Right forelimb (tissue), 1 donor: ENCODE measurements around the gene BMPER.

Experiments
- DNase-seq: peaks from one replicate; pipeline ENCODE4 v3.0.0-alpha.2; 2018

BMPER gene

DNA sequence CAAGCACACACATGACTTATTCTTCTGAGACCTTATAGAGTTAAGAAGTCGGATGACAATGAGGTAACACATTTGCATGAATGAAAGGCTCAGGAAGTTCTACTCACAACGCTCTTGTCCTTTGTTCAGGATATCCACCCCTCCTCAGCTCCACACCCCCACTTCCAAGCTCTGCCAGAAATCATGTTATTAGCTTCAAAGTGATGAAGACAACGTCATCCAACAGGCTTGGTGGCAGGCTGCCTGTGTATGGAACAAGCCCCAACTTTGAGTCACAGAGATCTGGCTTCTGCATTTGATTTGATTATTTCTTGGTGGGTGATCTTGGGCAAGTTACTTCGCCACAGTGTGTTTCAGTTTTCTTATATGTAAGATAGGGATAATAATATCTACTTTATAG lies 12.4 kb upstream of the BMPER start:
- DNase-seq = no peak

DNA sequence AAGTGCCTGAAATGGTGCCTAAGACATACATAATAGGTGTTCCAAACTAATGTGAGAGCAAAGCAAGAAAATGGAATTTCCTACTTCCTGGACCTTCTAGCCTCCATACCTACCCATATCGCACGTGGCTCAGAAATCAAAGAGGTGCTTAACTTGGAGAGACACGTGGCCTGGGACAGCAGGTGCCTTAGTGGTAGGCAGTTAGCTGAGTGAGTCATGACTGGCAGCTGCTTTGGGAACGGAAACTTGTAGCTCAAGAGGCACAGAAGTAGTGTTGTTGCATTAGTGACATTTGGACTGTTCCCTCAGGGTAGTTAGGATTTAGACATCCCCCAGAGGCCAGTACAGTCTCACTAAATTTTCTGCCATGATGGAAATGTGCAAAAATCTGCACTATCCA lies 12.0 kb upstream of the BMPER start:
- no peak for DNase-seq

DNA sequence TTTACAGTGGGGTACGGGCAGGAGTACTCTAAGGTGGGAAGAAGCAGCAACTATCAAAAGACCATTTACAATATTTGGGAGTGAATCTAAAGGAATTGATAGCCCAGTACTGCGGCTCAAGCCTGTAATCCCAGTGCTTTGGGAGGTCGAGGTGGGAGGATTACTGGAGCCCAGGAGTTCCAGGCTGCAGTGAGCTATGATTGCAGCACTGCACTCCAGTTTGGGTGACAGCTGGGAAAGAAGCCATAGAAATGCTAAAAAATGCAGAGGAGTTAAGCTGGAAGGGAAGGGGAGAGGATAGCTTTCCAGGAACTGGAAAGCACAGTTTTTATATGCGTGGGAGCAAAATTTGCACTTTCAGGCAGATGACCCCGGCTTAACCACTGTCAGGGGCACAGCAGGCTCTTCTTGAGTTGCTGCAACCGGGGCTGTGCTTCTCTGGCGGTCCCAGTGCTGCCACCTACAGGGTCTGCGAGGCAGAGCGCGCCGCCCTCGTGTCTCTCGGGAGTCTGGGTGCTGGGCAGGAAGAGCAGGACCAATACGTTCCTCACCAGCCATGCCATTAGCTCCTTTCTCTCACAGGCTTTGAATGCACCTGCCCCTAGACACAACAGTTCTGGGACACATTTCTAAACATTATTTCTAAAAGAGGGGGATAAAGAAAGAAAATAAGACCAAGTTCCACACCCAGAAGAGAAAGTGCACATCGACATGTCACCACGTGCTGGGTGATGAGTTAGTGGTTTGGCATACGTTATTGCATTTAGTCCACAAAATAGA lies 10.1 kb upstream of the BMPER start:
- DNase-seq = peak; percentile 87

DNA sequence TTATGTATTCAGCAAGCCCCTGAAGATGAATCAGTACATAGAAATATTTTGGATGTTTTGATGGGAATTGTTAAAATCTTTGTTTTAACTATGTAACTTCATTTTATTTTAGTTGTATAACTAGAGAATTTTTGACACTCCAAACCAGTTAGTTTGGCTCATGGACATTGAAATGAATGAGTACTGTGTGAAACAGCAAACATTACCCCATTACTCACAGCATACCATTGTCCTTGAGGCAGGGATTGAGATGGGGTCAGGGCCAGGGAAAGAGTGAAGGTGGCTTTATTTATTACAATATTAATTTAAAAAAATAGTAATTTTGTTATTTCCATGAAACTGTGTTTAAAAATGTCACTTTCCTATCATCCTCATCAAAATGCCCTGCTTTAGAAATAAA lies 4.8 kb upstream of the BMPER start:
- no peak for DNase-seq

DNA sequence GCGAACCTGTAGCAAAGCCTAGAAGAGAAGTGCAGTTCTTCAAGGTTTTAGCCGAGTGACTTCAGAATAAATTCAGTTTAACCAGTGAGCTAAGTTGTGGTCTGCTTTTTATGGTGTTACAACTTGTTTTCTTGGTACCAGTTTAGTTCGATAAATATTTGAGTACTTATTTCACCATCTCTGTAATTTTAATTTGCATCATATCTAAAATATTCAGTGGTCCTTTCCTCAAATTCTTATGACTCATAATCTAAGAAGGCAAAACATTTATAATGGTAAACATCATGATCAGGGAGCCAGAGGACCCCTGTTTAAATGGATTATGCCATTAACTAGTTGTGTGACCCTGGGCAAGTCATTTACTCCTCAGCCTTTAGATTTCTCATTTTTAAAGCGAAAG lies 4.1 kb upstream of the BMPER start:
- DNase-seq = no peak

DNA sequence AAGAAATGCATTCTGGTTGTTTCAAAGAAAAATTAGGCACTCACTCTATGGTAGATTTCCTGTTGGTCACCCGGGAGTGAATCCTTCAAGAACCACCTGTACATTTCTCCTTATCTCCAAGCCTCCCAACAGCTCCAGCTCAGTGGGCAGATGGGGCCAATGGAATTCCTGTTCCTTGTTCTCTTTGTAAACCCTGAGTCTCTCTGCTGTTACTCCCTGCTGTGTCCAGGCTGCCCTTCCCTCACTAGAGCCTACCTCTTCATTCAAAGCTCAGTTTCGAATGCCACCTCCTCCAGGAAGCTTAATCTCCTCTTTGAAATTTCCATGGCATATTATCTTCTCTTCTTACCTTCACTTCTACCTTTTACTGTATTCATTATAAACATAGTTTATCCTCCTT lies 3.5 kb upstream of the BMPER start:
- no peak for DNase-seq

DNA sequence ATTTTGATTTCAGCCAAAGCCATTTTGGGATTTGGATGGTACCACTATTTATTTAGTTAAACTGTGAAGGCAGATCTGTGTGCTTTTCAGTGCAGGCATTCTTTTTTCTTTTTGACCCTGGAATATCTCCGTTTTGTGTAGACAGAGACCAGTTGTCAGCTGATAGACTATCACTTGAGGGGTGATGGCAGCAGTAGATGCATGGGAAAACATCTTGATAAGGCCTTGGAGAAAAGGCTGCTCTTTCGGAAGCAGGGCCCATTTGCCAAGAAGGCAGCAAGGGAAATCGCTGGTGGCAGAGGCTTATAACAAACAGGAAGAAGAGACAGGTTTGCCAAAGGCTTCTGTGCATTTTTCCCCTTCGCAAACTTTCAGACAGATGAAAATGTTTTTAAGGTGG lies 2.6 kb upstream of the BMPER start:
- no peak for DNase-seq

DNA sequence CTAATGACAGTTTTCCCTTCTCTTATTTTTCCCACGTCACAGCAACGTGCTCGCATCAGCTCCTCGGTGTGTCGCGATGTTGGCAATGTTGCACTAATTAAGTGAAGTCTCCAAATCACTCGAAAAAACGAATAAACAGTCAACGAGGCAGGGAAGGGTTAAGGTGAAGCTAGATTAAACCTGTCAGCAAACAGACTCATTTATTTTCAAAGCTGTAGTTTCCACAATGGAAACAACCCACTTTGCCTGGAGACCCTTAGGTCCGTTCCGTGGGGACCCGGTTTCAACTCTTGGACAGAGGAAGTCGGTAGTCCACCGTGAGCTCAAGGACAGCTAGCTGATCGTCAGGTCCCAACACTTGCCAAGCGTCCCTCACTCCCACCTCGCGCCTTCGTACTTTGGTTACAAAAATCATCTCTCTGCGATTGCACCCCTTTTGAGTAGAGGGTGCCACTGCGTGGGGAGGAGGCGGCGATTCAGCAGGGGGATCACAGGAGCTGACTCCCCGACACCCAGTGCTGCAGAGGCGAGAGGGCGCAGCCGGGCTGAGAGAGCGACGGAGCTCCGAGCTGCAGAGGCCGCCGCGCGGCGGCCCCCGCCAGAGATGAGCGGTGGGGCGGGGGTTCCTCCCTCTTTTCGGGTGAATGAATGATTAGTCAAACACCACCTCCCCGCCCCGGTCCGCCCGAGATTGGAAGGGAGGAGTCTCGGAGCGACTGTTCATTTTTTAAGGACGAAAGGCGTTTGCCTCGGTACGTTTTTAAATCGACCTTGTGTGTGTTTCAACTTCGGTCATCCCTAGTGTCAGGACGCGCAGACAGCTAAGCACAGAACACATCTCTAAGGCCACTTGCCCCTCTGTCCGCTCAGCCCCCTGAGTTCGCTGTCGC lies 1.3 kb upstream of the BMPER start:
- no peak for DNase-seq

DNA sequence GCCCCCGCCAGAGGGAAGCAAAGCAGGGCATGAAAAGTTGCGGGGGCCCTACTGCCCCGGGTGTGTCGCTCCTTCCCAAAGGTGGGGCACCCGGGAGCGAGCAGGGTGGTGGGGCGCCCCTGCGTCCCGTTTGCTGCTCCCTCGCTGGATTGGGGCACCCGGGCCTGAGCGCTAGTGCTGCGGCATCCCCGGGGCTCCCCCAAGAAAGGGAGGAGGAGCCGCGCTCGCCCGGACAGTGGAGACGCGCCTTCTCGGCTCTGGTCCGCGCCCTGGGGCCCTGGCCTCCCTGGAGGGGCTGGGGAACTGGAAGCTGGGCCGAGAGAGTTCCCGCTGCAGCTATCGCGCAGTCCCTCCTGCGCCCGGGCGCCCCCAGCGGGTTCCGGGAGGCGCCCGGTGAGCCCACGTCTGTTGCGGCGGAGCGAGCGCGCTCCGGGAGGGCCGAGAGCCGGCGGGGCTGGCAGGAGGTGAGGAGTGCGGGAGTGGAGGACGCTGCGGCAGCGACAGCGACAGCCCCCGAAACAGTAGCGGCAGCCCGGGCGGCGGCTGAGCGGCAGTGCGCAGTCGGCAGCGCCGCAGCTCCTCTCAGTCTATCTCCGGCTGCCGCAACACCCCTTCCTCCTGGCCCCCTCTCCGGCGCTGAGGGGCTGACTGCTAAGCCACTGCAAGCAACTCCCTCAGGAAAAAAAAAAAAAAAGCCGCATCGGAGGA lies 504 bp upstream of the BMPER start:
- peak; percentile 81 for DNase-seq

DNA sequence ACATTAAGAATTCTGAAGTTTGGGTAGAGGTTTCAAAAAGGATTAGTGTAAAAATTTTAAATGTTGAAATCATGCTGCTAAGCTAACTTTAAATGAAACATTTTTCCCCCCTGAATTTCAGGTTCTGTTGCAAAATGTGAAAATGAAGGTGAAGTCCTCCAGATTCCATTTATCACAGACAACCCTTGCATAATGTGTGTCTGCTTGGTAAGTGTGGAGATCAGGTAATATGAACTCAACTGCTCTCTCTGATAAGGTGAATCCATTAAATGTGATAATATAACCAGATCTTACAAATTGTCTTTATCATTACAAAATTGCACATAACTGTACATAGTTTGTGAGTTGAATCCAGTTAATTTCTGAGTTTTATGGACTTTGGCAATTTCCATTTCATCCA lies 1.4 kb downstream of the BMPER start:
- DNase-seq = no peak

DNA sequence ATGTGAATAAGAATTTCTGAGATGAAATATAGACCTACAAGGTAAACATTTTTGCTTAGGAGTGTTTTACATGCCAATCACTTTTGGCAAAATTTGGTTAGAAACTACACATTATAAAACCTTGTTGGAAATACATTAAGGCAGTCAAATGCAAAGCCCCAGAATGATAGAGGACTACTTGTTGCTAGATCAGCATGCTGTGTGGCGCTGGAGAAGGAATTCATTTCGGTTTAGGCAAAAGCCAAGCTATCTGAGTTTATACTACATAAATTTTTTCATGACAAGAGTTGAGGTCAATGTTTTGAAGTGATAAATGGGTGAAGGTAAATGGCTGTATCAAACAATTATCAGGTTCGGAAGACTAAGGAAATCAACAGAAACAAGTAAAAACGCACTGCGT lies 2.3 kb downstream of the BMPER start:
- DNase-seq = no peak

DNA sequence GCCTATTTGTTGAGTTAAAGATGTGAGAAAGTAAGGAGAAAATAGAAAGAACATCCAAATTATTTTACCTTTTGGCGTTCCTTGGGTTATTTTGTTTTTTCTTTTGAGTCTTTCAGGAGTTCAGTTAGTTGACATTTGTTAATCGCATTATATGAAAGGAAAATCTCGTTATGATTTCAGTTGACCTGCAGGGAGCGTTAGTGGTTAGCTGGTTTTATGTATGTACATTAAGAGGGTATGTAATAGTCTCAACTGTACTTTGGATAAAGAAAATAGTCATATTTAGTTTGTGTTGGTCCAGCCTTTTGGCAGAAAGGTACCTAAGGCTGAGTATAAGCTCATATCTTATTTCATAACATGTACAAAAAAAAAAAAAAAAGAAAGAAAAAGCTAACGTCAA lies 4.0 kb downstream of the BMPER start:
- no peak for DNase-seq

DNA sequence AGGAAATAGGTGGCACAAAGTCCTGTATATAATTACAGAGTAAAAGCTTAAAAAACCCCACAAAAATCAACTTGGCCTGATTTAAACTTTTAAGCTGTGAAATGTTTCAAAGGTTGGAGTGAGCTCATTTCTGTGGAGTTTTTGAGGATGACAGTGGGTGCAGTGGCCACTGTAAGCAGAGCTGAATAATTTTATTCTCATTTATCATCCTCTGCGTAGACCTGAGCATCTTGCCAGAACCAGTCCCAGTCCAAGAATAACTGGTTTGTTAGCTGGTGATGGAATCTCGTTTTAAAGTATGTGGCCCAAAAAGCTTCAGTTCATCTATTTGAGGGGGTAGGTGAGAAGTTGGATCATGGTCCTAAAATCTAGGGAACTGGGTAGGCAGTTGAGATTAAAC lies 4.4 kb downstream of the BMPER start:
- no peak for DNase-seq

DNA sequence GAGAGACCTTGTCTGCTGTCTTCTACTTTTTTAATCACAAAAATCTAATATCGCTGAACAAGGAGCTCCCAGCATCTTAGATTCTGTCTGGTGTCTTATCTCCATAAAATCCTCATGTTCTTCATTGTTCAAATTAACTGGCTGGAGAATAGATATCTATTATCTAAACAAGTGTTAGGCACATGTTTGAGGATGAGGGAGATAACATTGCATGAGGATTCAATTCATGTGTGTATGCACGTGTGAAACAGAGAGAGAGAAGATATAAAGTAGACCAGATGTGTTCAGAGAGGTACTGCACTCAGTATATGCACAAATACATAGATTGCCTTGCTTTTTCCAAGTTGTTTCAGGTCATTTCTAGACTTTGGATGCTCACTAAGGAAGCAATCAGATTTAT lies 5.4 kb downstream of the BMPER start:
- no peak for DNase-seq

DNA sequence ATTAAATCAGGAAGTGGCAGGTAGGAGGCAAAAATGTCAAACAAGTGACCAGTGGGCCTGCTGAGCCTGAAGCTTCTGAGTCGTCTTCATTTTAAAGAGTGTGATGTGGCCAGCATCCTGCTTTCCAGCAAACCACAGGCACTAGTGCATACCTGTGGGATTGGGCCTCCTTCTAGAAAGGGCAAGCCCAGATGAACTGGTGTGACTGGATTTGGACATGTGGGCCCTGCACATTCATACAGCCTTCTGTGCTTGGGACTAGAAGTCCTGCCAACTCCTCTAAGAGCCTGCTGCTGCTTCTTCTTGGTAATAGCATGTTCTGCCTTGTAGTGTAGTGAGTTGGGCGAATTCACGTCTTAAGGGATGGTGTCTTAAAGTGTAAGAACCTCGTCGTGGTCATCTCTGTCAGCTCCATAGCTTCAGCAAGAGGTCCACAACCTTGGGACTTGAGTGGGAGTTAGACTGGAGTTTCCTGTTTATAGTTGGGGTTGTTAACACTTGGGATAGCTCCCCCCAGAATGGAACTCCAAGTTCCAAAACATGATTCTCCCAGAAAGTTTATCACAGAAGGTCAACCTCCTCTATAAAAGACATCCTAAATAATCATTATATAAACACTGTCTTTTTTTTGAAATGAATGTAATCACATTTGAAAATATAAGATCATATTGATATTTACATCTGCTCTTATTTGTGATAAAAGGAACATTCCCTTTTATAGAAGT lies 11.2 kb downstream of the BMPER start:
- no peak for DNase-seq

DNA sequence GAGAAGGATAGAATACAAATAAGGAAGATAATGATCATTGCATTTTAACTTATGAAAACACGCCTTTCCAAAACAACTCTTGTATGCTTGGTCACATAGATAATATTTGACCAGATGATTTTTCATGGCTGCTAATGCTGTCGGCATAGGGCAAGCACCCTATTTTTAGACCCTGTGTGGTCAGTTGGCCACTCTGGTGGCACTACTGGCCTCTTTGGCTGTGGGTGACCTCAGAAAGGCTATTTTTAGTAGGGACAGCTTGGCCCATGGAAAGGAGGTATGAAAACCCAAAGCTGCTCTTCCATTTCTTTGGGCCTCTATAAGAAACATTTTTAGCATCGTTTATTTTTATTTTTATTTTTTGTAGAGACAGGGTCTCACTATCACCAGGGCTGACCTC lies 12.3 kb downstream of the BMPER start:
- DNase-seq = no peak

DNA sequence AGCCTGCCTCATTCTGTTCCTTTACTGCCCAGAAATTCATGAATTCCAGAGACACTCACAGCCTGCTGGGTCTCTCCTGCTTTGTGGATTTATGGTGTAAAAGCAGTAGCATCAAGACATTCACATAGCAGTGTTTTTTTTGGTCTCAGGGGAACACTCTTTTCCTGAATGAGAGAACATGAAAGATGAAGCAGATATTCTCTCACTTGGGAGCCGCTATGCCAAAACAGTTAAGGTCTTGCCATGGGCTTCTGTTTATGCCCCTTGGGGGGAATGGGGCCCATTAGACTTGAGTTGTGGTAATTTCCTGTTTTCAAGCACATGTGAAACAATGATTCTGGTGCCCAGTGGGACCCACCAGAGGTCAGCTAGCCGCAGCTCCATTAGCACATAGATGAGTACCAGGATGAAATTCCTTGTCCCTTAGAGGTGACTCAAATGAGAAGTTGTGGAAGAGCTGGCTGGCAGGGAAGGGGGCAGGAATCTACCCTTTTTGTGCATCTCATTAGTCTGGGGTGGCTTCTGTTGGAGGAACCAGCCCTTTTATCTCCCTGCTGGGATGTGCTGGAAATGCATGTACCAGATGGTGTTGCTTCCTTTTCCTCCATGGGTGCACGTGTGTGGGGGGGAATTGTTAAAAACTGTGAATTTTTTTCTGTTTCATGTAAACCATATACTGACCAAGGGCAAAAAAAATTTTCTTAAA lies 13.3 kb downstream of the BMPER start:
- no peak for DNase-seq

DNA sequence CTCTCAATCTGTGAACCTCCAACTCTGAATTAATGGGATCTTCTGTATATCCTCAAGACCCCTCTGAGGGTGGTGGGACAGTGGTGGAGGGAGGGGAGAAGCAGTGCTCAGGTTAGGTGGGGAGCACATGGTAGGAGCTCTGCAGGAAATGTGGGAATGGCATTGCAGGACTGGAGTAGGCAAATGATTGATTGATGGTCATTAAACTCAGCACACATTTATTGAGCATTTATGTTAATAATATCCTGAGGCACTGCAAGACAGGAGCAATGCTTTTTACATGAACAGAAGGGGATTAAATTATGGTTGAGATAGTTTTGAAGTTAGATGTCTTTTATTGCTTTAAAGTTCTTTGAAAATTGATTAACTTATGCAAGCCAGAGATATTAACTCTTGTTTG lies 14.1 kb downstream of the BMPER start:
- no peak for DNase-seq

DNA sequence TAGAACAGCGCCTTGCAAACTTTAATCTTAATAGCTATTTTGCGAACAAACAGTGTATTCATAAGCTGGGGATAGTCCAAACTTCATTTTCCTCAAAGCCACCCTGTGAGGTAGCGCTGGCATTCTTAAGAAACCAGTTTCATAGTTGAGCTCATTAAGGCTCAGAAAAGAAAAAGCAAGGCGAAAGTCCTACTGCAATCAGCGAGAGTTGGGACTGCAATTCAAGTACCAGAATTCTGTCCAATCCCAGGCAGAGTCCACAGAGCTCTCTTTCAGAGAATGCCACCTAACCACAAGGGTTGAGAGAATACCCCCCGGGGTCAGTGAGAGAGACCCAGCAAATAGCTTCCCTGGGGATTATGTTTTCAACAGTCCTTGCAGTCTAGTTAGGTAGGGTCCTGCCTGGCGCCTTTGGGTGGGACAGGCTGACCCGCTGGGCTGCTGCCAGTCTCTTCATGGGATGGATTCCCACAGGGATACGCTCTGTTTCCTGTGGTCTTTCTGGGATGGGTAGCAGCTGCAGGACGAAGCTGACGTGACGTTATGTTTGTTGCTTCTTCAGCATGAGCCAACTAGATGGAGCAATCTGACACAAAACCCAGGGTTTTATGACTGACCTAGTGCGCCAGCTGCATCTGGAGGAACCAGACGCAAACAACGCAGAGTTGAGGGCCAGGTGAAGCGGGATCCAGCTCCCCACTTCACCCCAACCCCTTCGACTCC lies 16.0 kb downstream of the BMPER start:
- DNase-seq = no peak

DNA sequence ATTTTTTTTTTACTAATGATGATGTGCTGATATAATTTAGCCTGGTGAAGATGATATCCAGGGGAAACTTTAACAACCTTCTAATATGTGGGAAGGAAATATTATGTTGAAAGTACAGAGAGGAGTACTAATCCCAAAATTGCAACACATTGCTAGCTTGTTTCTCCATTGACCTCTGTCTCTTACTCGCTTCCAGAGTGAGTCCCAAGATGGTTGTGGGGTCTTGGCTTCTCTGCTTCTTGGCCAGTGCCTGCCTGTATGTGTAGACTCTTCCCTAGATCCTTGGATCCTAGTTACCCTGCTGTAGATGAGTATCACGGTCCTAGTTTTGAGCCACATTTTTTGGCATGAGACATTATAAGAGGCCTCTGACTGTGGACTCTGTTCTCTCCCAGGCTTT lies 17.5 kb downstream of the BMPER start:
- DNase-seq = no peak

DNA sequence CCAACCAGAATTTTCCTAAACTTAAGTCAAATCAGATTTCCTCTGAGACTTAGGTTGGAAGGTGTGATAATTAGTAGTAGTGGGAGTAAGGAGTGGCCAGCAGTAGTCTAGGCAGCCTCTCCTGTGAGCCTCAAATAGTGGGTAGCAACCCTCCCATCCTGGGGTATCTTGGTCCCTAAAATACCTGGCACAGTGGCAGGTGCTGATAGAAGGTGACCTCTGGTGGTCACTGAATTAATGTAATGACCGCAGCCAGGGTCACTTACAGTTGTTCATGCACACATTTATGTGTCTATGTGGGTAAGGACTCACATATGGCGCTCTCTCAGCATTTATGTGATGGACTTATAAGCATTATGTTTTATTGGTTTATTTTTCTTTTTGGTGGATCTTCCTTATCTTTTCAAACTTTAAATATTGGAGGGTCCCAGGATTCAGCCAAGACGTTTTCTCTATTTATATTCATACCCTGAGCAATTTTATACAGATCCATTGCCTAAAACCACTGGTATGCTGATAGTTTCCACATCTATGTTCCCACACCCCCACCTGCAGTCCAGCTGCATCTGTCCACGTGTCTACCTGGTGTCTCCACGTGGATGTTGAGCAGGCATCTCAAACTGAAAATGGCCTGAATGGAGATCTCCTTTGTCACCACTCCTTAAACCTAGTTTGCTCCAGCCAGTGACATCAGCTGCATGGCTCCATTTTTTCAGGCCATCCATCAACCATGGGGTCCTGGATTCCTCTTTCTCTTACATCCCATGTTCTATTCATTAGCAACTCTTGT lies 18.3 kb downstream of the BMPER start:
- no peak for DNase-seq
